Lower lobe of right lung (tissue), 2 donors: Measurements from ENCODE around the gene SLC8A3. TPM values are rescaled to one million over a fixed set of nuclear protein-coding genes. Genes with fewer than 3 reads are reported as not detected.
A peak's percentile ranks its signal among the peaks of the same experiment; 100 is the strongest.

Experiments
- ATAC-seq, 2 donors: fragments of 200-7000 bp; cut with Tn5 transposase; one replicate each; pipeline ENCODE4 v1.9.1; 2020 to 2022; ENCODE audit warnings: mild to moderate bottlenecking in 2 of 2, moderate library complexity in 2 of 2
- DNase-seq: peaks from one replicate; pipeline ENCODE4 v3.0.0-alpha.2; 2020
- H3K27ac ChIP-seq: fragments of 200-600 bp; one replicate; pipeline ENCODE4 v1.8.0; 2022
- H3K27me3 ChIP-seq: fragments of 200-600 bp; one replicate; pipeline ENCODE4 v1.8.0; 2022; ENCODE audit warnings: low read depth
- H3K36me3 ChIP-seq: fragments of 200-600 bp; one replicate; pipeline ENCODE4 v1.8.0; 2022; ENCODE audit warnings: mild to moderate bottlenecking
- H3K4me1 ChIP-seq: fragments of 200-600 bp; one replicate; pipeline ENCODE4 v1.8.0; 2022
- H3K4me3 ChIP-seq: fragments of 200-600 bp; one replicate; pipeline ENCODE4 v1.8.0; 2022; ENCODE audit warnings: mild to moderate bottlenecking
- H3K9me3 ChIP-seq: fragments of 200-600 bp; one replicate; pipeline ENCODE4 v1.8.0; 2022
- intact Hi-C: fragments of 100-400 bp; cut with DNase I; formaldehyde crosslinking; loops from one replicate; pipeline ENCODE4 v1.11.0; 2022
- total RNA-seq: library from RNA; stranded (reverse); fragmentation: NEBNext Ultra II Directional; extraction: Animal tissue kit (Norgen Biotek cat#: 25700); gene quantifications from one replicate; pipeline ENCODE4 v1.2.1, GENCODE V29; 2021
- TF ChIP-seq, protein P1 (sequence below): fragments of 200-600 bp; IDR thresholded peaks from one replicate; pipeline ENCODE4 v1.8.0; 2022; ENCODE audit warnings: antibody characterized with exemption, mild to moderate bottlenecking
- donor health status: DM: no; HTN: yes; CAD: no; lungs with severe emphysema.

The SLC8A3 gene
- total RNA-seq, 1 donor from 2014 or later, result 1.9 TPM

DNA sequence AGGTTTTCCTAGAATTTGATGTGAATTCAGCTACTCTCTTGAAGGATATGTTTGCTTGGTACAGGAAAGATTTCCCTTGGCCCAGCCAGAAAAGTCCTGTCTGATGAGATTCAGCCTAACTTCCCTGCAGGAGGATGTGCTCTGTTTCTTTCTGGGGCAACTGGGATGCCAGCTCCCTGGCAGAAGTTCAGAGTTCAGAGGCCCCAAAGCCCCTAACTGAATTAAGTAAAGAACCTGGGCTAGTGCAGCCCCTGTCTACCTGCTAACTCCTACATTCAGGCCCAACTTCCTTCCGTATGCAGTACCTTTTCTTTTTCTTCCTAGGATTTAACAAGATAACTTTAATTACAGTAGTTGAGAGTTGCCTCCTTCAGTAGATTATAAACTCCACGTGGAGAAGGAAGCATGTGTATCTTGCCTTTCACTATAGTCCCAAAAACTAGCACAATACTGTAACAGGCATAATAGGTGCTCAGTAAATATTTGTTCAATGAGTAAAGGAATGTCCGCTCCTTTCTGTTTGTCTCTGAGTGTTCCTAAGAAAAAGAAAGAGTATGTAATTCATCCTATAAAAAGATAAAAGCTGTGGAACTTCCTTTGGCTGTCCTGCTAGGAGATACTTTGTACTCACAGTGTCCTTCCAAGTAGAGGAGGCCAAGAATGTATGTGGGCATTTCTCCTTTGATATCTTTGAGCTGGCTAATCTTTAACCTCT, 141.0 kb downstream of the SLC8A3 start:
- H3K36me3 ChIP-seq, result no peaks in the 10 kb centered on the region
- no peak for DNase-seq
- TF ChIP-seq, protein P1, sequence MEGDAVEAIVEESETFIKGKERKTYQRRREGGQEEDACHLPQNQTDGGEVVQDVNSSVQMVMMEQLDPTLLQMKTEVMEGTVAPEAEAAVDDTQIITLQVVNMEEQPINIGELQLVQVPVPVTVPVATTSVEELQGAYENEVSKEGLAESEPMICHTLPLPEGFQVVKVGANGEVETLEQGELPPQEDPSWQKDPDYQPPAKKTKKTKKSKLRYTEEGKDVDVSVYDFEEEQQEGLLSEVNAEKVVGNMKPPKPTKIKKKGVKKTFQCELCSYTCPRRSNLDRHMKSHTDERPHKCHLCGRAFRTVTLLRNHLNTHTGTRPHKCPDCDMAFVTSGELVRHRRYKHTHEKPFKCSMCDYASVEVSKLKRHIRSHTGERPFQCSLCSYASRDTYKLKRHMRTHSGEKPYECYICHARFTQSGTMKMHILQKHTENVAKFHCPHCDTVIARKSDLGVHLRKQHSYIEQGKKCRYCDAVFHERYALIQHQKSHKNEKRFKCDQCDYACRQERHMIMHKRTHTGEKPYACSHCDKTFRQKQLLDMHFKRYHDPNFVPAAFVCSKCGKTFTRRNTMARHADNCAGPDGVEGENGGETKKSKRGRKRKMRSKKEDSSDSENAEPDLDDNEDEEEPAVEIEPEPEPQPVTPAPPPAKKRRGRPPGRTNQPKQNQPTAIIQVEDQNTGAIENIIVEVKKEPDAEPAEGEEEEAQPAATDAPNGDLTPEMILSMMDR, result no peak
- ATAC-seq, result no peak
- intact Hi-C loops, result no loop called here
- H3K27me3 ChIP-seq, result peaks cover 2% of the 10 kb centered on the region
- H3K4me1 ChIP-seq, result no peaks in the 10 kb centered on the region
- no peak overlapping the region for H3K4me3 ChIP-seq
- no peaks in the 10 kb centered on the region for H3K9me3 ChIP-seq
- no peak overlapping the region for H3K27ac ChIP-seq

DNA sequence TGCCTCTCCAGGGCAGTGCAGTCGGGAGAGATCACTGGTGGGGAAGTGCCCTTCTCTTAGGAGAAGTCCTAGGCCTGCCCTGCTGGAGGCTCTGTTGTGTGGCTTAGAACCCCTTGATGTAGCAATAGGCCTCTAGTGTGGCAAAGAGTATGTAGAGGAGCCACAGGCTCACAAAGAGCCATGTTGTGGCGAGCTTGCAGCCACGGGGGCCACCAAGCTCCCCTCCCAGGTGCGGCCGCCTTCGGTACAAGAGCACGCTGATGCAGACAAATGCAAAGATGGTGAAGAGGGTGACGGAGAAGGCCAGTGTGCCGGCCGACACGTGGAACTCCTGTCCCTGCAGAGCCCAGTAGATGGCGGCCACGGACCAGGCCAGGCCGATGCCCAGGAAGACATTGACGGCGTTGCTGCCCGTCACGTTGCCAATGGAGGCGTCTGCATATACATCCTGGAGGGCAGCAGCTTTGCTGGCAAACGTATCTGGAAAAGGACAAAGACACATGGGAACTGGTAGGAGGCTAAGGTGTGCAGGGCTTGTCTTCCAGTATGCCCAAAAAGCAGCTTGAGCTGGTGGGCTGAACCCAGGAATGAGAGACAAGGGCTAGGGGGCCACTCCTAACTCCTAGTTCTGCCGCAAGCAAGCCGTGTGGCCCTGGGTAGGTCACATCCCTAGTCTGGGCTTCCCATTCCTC, 142.8 kb downstream of the SLC8A3 start:
- TF ChIP-seq, protein P1, result peak; percentile 71
- no peaks in the 10 kb centered on the region for H3K9me3 ChIP-seq
- no peak overlapping the region for H3K27ac ChIP-seq
- H3K27me3 ChIP-seq, result peaks cover 7% of the 10 kb centered on the region
- ATAC-seq (peak; percentile 88 to 89), DNase-seq (peak; percentile 75)
- H3K4me3 ChIP-seq, result no peak overlapping the region
- no peaks in the 10 kb centered on the region for H3K36me3 ChIP-seq
- no peaks in the 10 kb centered on the region for H3K4me1 ChIP-seq
- intact Hi-C loops, result no loop called here

DNA sequence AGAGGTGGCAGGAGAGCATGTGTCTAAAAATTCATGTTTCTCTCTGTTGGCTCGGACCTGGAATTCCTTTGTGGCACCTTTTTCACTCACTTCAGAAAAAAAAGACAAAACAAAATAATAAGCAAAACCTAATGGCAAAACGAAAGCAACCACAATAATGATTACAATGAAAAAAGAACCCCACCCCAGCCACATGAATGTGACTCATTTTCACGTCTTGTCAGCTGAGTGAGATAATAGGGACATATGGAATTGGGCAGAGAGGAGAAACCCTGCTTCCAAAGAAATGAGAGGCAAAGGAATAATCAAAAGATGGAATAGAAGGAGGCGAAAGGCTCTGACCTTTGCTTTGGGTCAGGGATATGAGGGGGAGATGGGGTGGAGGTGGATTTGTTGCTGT, 143.4 kb downstream of the SLC8A3 start:
- intact Hi-C loops, result no loop called here
- Histone ChIP-seq H3K9me3 (no peaks in the 10 kb centered on the region), H3K36me3 (no peaks in the 10 kb centered on the region), H3K4me3 (no peak overlapping the region), H3K27ac (no peak overlapping the region), H3K27me3 (peaks cover 7% of the 10 kb centered on the region), H3K4me1 (no peaks in the 10 kb centered on the region)
- TF ChIP-seq, protein P1, result no peak
- no peak for ATAC-seq
- DNase-seq, result no peak

DNA sequence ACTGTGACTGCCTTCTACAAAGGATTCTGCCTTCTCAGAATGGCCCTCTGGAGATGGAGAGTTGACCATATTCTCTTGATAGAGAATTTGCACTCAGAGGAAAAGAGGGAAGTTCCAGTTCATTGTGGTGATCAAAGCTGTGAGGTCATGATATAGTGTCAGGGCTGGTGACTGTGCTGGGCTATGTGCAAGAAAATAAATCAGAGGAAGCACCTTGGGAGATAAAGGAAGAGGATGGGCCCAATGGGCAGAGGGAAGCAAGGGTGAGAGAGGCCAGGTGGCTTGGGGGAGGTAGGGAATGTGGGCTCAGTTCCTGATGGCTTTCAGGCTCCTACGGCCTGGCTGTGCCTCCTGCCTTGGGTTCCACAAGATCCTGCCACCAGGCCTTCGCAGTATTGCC, 145.8 kb downstream of the SLC8A3 start:
- H3K27ac ChIP-seq, result no peak overlapping the region
- DNase-seq, result no peak
- H3K36me3 ChIP-seq, result no peaks in the 10 kb centered on the region
- no peaks in the 10 kb centered on the region for H3K9me3 ChIP-seq
- ATAC-seq, result no peak
- peaks cover 15% of the 10 kb centered on the region for H3K27me3 ChIP-seq
- no peak overlapping the region for H3K4me3 ChIP-seq
- TF ChIP-seq, protein P1, result no peak
- H3K4me1 ChIP-seq, result no peaks in the 10 kb centered on the region
- intact Hi-C loops, result no loop called here

DNA sequence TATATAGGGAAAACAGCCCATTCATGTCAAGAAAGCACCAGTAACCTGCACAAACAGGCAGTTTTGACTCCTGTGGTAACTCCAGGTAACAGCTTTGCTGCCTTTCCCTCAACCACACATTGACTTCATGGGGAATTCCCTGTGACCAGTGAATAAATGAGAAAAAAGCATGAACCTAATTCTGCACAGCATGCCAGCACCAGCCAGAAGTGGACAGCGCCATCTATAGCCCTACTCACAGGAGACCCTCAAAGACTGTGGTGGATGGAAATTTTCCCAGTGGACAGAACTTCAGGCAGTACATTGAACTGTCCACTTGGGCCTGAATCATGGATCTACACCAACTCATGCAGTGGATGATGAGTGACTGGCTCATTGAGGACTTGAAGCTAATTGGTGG, 152.1 kb downstream of the SLC8A3 start:
- ATAC-seq (no peak), DNase-seq (no peak)
- Histone ChIP-seq H3K36me3 (no peaks in the 10 kb centered on the region), H3K27ac (no peak overlapping the region), H3K4me1 (no peaks in the 10 kb centered on the region), H3K4me3 (no peak overlapping the region), H3K9me3 (no peaks in the 10 kb centered on the region), H3K27me3 (peaks cover 11% of the 10 kb centered on the region)
- intact Hi-C loops, result no loop called here
- TF ChIP-seq, protein P1, result no peak
